GM18907 (cell line): ENCODE data around the gene CD4.
A peak's percentile ranks its signal among the peaks of the same experiment; 100 is the strongest.
"Not testable (repeated sequence)": the region's sequence is repeated elsewhere in the genome, so short reads cannot be mapped to it uniquely, and the experiment has no call there.

ENCODE experiments used
- ATAC-seq: cut with Tn5 transposase; IDR thresholded peaks from one replicate; pipeline ENCODE4 v1.9.1; 2021; ENCODE audit warnings: mild to moderate bottlenecking, moderate library complexity; ENCODE audit not compliant: unreplicated experiment

The CD4 gene

GRCh38 chr12:6788972-6789924 lies at the start of gene CD4:
Gene CD4, plus strand, starts transcription at chr12:6789528. Its CDS starts 10,611 bp downstream, at chr12:6800139.
- ATAC-seq = no peak

GRCh38 chr12:6742080-6742479 lies 47.2 kb upstream of the CD4 start:
- ATAC-seq = not testable (repeated sequence)

GRCh38 chr12:6742834-6743233 lies 46.5 kb upstream of the CD4 start:
- no peak for ATAC-seq

GRCh38 chr12:6743300-6743699 lies 46.0 kb upstream of the CD4 start:
- ATAC-seq = not testable (repeated sequence)

GRCh38 chr12:6745741-6746525 lies 43.4 kb upstream of the CD4 start:
- ATAC-seq = no peak

- ATAC-seq = no peak
Measured at GRCh38 chr12:6747216-6747615, 42.1 kb upstream of the CD4 start.

GRCh38 chr12:6748761-6749160 lies 40.6 kb upstream of the CD4 start:
- ATAC-seq = no peak

GRCh38 chr12:6750506-6750905 lies 38.8 kb upstream of the CD4 start:
- ATAC-seq = no peak

GRCh38 chr12:6751767-6752166 lies 37.6 kb upstream of the CD4 start:
- no peak for ATAC-seq

GRCh38 chr12:6752167-6752920 lies 37.0 kb upstream of the CD4 start:
- ATAC-seq = no peak

GRCh38 chr12:6752921-6753771 lies 36.2 kb upstream of the CD4 start, which contains the start of gene MLF2:
Gene MLF2, minus strand, starts transcription at chr12:6753141. Its CDS starts 807 bp downstream, at chr12:6752334.
- peak; percentile 88 for ATAC-seq

GRCh38 chr12:6753772-6754356 lies 35.5 kb upstream of the CD4 start:
- ATAC-seq = no peak

- ATAC-seq = no peak
Measured at GRCh38 chr12:6754411-6754810, 34.9 kb upstream of the CD4 start.

- ATAC-seq = no peak
Measured at GRCh38 chr12:6757028-6757690, 32.2 kb upstream of the CD4 start.

GRCh38 chr12:6758506-6759095 lies 30.7 kb upstream of the CD4 start:
- no peak for ATAC-seq

- ATAC-seq = no peak
Measured at GRCh38 chr12:6759741-6760140, 29.6 kb upstream of the CD4 start.

GRCh38 chr12:6763380-6763779 lies 25.9 kb upstream of the CD4 start:
- no peak for ATAC-seq

- peak; percentile 79 for ATAC-seq
Measured at GRCh38 chr12:6764011-6764828, 25.1 kb upstream of the CD4 start.
